SU-DHL-6 (cell line): Measurements from ENCODE around the gene PPP1R3D.

Source experiments
- H2AFZ ChIP-seq: fragments of 200-600 bp; sonication (generic); 2 replicates; pipeline ENCODE4 v1.6.1; 2014; ENCODE audit warnings: low read depth, mild to moderate bottlenecking, moderate library complexity, mixed read lengths, antibody characterized with exemption, low read length; ENCODE audit not compliant: severe bottlenecking
- H3F3A ChIP-seq: fragments of 200-600 bp; shearing (Covaris generic); 2 replicates; pipeline ENCODE4 v1.6.0; 2016; ENCODE audit warnings: antibody characterized with exemption, mild to moderate bottlenecking; ENCODE audit not compliant: insufficient read depth
- H3K27ac ChIP-seq: fragments of 200-600 bp; sonication (generic); 2 replicates; pipeline ENCODE4 v1.5.1; 2016; ENCODE audit warnings: low read depth, mild to moderate bottlenecking, low read length, moderate library complexity, mixed read lengths
- H3K27me3 ChIP-seq: fragments of 200-600 bp; sonication (generic), shearing (Covaris generic); 2 replicates; pipeline ENCODE4 v1.6.0; 2014; ENCODE audit warnings: mild to moderate bottlenecking, low read length
- H3K36me3 ChIP-seq: fragments of 200-600 bp; sonication (generic); 2 replicates; pipeline ENCODE4 v1.6.1; 2014; ENCODE audit warnings: mild to moderate bottlenecking, low read length, mixed read lengths
- H3K4me2 ChIP-seq: fragments of 300-600, 200-600 bp; shearing (Covaris generic), sonication (generic); 2 replicates; pipeline ENCODE4 v1.6.0; 2014; ENCODE audit warnings: low read length, low read depth, mild to moderate bottlenecking; ENCODE audit not compliant: poor library complexity, severe bottlenecking
- H3K4me3 ChIP-seq: fragments of 200-600 bp; sonication (generic); 2 replicates; pipeline ENCODE4 v1.5.1; 2014; ENCODE audit warnings: antibody characterized with exemption, low read length, mild to moderate bottlenecking, mixed read lengths; ENCODE audit not compliant: insufficient read depth, poor library complexity, severe bottlenecking
- H3K79me2 ChIP-seq: fragments of 200-600 bp; sonication (generic); 2 replicates; pipeline ENCODE4 v1.6.1; 2014; ENCODE audit warnings: mild to moderate bottlenecking, low read length, moderate library complexity; ENCODE audit not compliant: insufficient read depth
- H3K9ac ChIP-seq: fragments of 200-600 bp; sonication (generic); 2 replicates; pipeline ENCODE4 v1.7.0; 2014; ENCODE audit warnings: mild to moderate bottlenecking, low read length
- H3K9me2 ChIP-seq: fragments of 200-600 bp; sonication (generic); replicated peaks from 2 replicates; pipeline ENCODE4 v1.6.1; 2014; ENCODE audit warnings: low read length; ENCODE audit not compliant: insufficient read depth
- H3K9me3 ChIP-seq: fragments of 200-600 bp; sonication (generic); 2 replicates; pipeline ENCODE4 v1.6.1; 2014; ENCODE audit warnings: low read length, mixed read lengths; ENCODE audit not compliant: insufficient read depth
- H4K20me1 ChIP-seq: fragments of 200-600 bp; sonication (generic); 2 replicates; pipeline ENCODE4 v1.6.1; 2014; ENCODE audit warnings: low read depth, mild to moderate bottlenecking, antibody characterized with exemption, low read length, moderate library complexity, mixed read lengths
- EZH2phosphoT487 ChIP-seq: fragments of 200-600 bp; sonication (generic), shearing (Covaris generic); conservative IDR thresholded peaks from 2 replicates; pipeline ENCODE4 v1.6.1; 2018; ENCODE audit warnings: mild to moderate bottlenecking, antibody characterized with exemption, low read length, moderate library complexity, mixed read lengths
- TF ChIP-seq, protein P1 (sequence below): fragments of 200-600 bp; sonication (generic); IDR thresholded peaks from one replicate; pipeline ENCODE4 v1.5.1; 2017; ENCODE audit warnings: antibody characterized with exemption, mild to moderate bottlenecking, low read length, moderate library complexity; ENCODE audit not compliant: insufficient read depth, poor library complexity, severe bottlenecking

Gene PPP1R3D

GRCh38 chr20:59911041-59911440 is 29.1 kb downstream of the PPP1R3D start:
- Histone ChIP-seq H3K4me3 (no peak overlapping the region), H3K4me2 (no peak overlapping the region), H3K9me2 (no peaks in the 10 kb centered on the region), H3K27ac (no peak overlapping the region), H3K79me2 (no peaks in the 10 kb centered on the region), H3F3A (no peaks in the 10 kb centered on the region), H4K20me1 (no peaks in the 10 kb centered on the region), H3K27me3 (no peaks in the 10 kb centered on the region), H2AFZ (no peak overlapping the region), H3K36me3 (no peaks in the 10 kb centered on the region), H3K9ac (no peak overlapping the region), H3K9me3 (no peaks in the 10 kb centered on the region)
- no peak for TF ChIP-seq EZH2phosphoT487
- TF ChIP-seq, protein P1, sequence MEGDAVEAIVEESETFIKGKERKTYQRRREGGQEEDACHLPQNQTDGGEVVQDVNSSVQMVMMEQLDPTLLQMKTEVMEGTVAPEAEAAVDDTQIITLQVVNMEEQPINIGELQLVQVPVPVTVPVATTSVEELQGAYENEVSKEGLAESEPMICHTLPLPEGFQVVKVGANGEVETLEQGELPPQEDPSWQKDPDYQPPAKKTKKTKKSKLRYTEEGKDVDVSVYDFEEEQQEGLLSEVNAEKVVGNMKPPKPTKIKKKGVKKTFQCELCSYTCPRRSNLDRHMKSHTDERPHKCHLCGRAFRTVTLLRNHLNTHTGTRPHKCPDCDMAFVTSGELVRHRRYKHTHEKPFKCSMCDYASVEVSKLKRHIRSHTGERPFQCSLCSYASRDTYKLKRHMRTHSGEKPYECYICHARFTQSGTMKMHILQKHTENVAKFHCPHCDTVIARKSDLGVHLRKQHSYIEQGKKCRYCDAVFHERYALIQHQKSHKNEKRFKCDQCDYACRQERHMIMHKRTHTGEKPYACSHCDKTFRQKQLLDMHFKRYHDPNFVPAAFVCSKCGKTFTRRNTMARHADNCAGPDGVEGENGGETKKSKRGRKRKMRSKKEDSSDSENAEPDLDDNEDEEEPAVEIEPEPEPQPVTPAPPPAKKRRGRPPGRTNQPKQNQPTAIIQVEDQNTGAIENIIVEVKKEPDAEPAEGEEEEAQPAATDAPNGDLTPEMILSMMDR = no peak

GRCh38 chr20:59908855-59909254 is 31.2 kb downstream of the PPP1R3D start:
- no peaks in the 10 kb centered on the region for H3K27me3 ChIP-seq
- no peaks in the 10 kb centered on the region for H3K36me3 ChIP-seq
- H3K4me2 ChIP-seq = no peak overlapping the region
- H4K20me1 ChIP-seq = no peaks in the 10 kb centered on the region
- TF ChIP-seq EZH2phosphoT487 = no peak
- TF ChIP-seq, protein P1 = no peak
- H3K27ac ChIP-seq = no peak overlapping the region
- no peaks in the 10 kb centered on the region for H3K9me2 ChIP-seq
- H3K9me3 ChIP-seq = no peaks in the 10 kb centered on the region
- H3K79me2 ChIP-seq = no peaks in the 10 kb centered on the region
- no peak overlapping the region for H3K9ac ChIP-seq
- H2AFZ ChIP-seq = no peak overlapping the region
- H3F3A ChIP-seq = no peaks in the 10 kb centered on the region
- no peak overlapping the region for H3K4me3 ChIP-seq

DNA sequence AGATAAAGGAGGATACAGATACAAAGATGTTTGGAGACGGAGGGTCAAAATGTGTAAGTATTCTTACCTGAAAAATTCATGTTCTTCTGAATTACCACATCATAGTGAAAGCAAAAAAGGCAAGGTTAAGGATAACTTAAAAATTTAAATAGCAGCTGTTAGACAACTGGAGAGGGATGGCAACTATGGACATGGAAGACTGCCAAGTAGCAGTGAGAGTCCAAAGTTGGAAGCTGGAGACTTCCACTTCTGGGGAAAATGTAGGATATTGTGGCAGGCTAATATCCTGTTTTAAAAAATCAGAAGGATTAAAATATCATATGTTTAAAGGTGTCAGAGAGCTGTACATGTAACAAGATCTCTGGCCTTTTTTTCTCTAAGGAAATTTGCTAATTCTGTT is 36.5 kb downstream of the PPP1R3D start:
- no peak overlapping the region for H3K9ac ChIP-seq
- H3K9me2 ChIP-seq = no peaks in the 10 kb centered on the region
- H3K4me2 ChIP-seq = no peak overlapping the region
- H4K20me1 ChIP-seq = no peaks in the 10 kb centered on the region
- H3K27me3 ChIP-seq = no peaks in the 10 kb centered on the region
- H3F3A ChIP-seq = no peaks in the 10 kb centered on the region
- H3K4me3 ChIP-seq = no peak overlapping the region
- H3K9me3 ChIP-seq = no peaks in the 10 kb centered on the region
- H3K79me2 ChIP-seq = no peaks in the 10 kb centered on the region
- no peak overlapping the region for H2AFZ ChIP-seq
- TF ChIP-seq EZH2phosphoT487 = no peak
- TF ChIP-seq, protein P1 = no peak
- H3K27ac ChIP-seq = no peak overlapping the region
- no peaks in the 10 kb centered on the region for H3K36me3 ChIP-seq
